Esophagus squamous epithelium (tissue), 4 donors: ENCODE results near the gene RAB20.

Source experiments
- POLR2A ChIP-seq, 4 donors: fragments of 450-650 bp; IDR thresholded peaks; one replicate each; pipeline ENCODE4 v1.6.1; 2017; ENCODE audit warnings: antibody characterized with exemption in 4 of 4, mild to moderate bottlenecking in 4 of 4, moderate library complexity in 3 of 4
- TF ChIP-seq, protein P1 (sequence below), 6 experiments: fragments of 450-650 bp in 4 of 6; fragments of 200-600 bp in 2 of 6; sonication (generic) in 2 of 6; IDR thresholded peaks; one replicate each; pipeline ENCODE4 v1.5.1; 2016 to 2019; ENCODE audit warnings: antibody characterized with exemption in 6 of 6, mild to moderate bottlenecking in 4 of 6, moderate library complexity in 4 of 6

DNA sequence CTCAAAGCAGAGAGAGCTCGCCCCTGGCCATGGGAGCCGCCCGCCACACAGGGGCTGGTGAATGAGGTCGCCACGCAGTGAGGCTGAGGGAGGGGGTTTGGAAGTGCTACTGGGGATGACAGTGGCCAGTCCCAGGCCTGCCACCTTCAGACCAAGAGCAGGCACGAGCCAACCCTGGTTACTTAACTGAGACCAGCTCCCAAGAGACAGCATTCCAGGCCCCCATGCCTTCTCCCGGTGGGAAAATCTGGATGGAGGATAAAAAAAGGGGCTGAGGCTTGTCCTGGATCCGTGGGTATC is 43.3 kb downstream of the RAB20 start:
- TF ChIP-seq, protein P1, sequence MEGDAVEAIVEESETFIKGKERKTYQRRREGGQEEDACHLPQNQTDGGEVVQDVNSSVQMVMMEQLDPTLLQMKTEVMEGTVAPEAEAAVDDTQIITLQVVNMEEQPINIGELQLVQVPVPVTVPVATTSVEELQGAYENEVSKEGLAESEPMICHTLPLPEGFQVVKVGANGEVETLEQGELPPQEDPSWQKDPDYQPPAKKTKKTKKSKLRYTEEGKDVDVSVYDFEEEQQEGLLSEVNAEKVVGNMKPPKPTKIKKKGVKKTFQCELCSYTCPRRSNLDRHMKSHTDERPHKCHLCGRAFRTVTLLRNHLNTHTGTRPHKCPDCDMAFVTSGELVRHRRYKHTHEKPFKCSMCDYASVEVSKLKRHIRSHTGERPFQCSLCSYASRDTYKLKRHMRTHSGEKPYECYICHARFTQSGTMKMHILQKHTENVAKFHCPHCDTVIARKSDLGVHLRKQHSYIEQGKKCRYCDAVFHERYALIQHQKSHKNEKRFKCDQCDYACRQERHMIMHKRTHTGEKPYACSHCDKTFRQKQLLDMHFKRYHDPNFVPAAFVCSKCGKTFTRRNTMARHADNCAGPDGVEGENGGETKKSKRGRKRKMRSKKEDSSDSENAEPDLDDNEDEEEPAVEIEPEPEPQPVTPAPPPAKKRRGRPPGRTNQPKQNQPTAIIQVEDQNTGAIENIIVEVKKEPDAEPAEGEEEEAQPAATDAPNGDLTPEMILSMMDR (IDR thresholded peaks at IDR 0.05): no peak
- TF ChIP-seq POLR2A (IDR thresholded peaks at IDR 0.05): no peak
